Measurements from ENCODE around the gene TMEM186. TPM values are rescaled to one million over a fixed set of nuclear protein-coding genes. Genes with fewer than 3 reads are reported as not detected.

TMEM186 gene
- total and polyA plus RNA-seq, 2 of the 4 experiments (the other 2 are of a cell fraction), result 5.7 to 6.8 TPM

DNA sequence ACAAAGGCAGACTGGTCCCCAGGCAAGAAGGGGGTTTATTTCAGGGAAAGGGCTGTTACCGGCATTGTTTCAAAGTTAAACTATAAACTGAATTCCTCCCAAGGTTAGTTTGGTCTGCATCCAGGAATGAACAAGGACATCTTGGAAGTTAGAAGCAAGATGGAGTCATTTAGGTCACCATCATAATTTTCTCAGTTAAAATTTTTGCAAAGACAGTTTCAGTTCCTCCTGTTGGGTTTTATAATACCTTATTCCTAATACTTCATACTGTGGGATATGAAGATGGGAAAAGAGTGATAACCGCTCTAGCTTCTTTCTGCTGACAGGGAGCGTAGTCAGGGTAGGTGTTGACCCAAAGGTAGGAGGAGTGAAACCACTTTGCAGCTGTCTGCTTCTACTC is 25.0 kb upstream of the TMEM186 start:
- Histone ChIP-seq H3K4ac (ENCODE audit: low read depth, low read length) (no peak overlapping the region), H3K79me1 (ENCODE audit: low read depth in 1 of 2, low read length in 2 of 2) (peaks cover 22 to 58% of the 10 kb centered on the region in 2 experiments), H3K4me2 (ENCODE audit: low read depth, low read length) (no peak overlapping the region), H3K9me3 (ENCODE audit: control insufficient read depth, insufficient read depth, low read length) (no peaks in the 10 kb centered on the region), H3K23ac (ENCODE audit: low read depth, low read length) (no peak overlapping the region), H4K5ac (ENCODE audit: low read depth, low read length) (no peak overlapping the region), H2BK5ac (ENCODE audit: low read depth, low read length, poor library complexity, severe bottlenecking) (no peak overlapping the region), H2AK9ac (replicated peaks; ENCODE audit: low read depth, low read length, poor library complexity) (no peak overlapping the region), H2BK120ac (ENCODE audit: low read depth, low read length) (no peak overlapping the region), H3K56ac (ENCODE audit: extremely low read depth, insufficient read depth, low read length) (no peak overlapping the region), H2BK20ac (ENCODE audit: low read depth, low read length) (no peak overlapping the region), H3K4me3 (ENCODE audit: insufficient read depth, low read depth, low read length) (no peak overlapping the region), H4K91ac (ENCODE audit: insufficient read depth, low read depth, low read length) (no peak overlapping the region), H3K4me1 (ENCODE audit: control insufficient read depth, insufficient read depth, low read length) (peaks cover 2% of the 10 kb centered on the region; the same call in 1 of the 2 replicates), H2BK15ac (ENCODE audit: low read depth, low read length) (no peak overlapping the region), H3K36me3 (ENCODE audit: control insufficient read depth, insufficient read depth, low read length) (peaks cover 35% of the 10 kb centered on the region), H4K8ac (ENCODE audit: low read depth in 2 of 2, low read length in 2 of 2) (no peak overlapping the region), H3K27ac (ENCODE audit: insufficient read depth, low read length) (no peak overlapping the region), H3K18ac (ENCODE audit: low read depth, low read length) (no peak overlapping the region), H3K9me1 (ENCODE audit: insufficient read depth, low read length) (peaks cover 9% of the 10 kb centered on the region; the same call in 1 of the 2 replicates), H3K27me3 (ENCODE audit: control insufficient read depth, insufficient read depth, low read length) (no peaks in the 10 kb centered on the region), H3K14ac (replicated peaks; ENCODE audit: low read depth, low read length) (no peak overlapping the region), H3K9ac (ENCODE audit: low read depth, low read length) (no peak overlapping the region), H4K20me1 (ENCODE audit: insufficient read depth, low read length) (peaks cover 11% of the 10 kb centered on the region), H2AK5ac (ENCODE audit: low read depth, low read length) (no peak overlapping the region), H2AFZ (replicated peaks; ENCODE audit: low read length, poor library complexity) (no peak overlapping the region)
- DNase-seq (no peak), ATAC-seq (ENCODE audit: low read depth) (no peak)
- POLR2A ChIA-PET (ENCODE audit: unreplicated experiment), result no interaction called here
- no TSS peak for BruUV-seq (replicated peaks)
- dilution Hi-C loops (cut with HindIII; ENCODE audit: low sequenced_read_pairs, unreplicated experiment), result no loop called here
- in situ Hi-C loops (cut with MboI; ENCODE audit: low sequenced_read_pairs), result no loop called here
- CTCF ChIA-PET, result interaction anchor here (1.1 kb wide), 1 partner anchor 58 kb away, joined by 4 read pairs; no protein-coding TSS in a partner anchor
- no CpG with 5 or more reads among the region's 3 CpGs for WGBS, 2 experiments (ENCODE audit: extremely low coverage in 2 of 2, insufficient read length in 1 of 2)
- no peak for TF ChIP-seq NFE2L2 (IDR thresholded peaks at IDR 0.05; ENCODE audit: low read depth, low read length)
- TF ChIP-seq, protein P1, sequence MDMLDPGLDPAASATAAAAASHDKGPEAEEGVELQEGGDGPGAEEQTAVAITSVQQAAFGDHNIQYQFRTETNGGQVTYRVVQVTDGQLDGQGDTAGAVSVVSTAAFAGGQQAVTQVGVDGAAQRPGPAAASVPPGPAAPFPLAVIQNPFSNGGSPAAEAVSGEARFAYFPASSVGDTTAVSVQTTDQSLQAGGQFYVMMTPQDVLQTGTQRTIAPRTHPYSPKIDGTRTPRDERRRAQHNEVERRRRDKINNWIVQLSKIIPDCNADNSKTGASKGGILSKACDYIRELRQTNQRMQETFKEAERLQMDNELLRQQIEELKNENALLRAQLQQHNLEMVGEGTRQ (IDR thresholded peaks at IDR 0.05; ENCODE audit: low read depth, low read length), result no peak
- TF ChIP-seq RFX5 (IDR thresholded peaks at IDR 0.05; ENCODE audit: low read depth, low read length), result no peak
- TF ChIP-seq RCOR1 (IDR thresholded peaks at IDR 0.05; ENCODE audit: insufficient replicate concordance, low read length), result no peak
- no peak for TF ChIP-seq MAFK (IDR thresholded peaks at IDR 0.05; ENCODE audit: low read depth, low read length)
- no peak for TF ChIP-seq POLR2A (IDR thresholded peaks at IDR 0.05; ENCODE audit: low read depth, low read length)
- TF ChIP-seq RAD21 (IDR thresholded peaks at IDR 0.05; ENCODE audit: low read length), result no peak
- no peak for TF ChIP-seq MAZ (IDR thresholded peaks at IDR 0.05; ENCODE audit: borderline replicate concordance, low read depth, low read length)
- TF ChIP-seq BHLHE40 (IDR thresholded peaks at IDR 0.05; ENCODE audit: low read depth, low read length), result no peak
- no peak for TF ChIP-seq MXI1 (IDR thresholded peaks at IDR 0.05; ENCODE audit: borderline replicate concordance, low read depth, low read length)
- no peak for TF ChIP-seq FOS (IDR thresholded peaks at IDR 0.05; ENCODE audit: low read depth, low read length)
- no peak for TF ChIP-seq CEBPB (IDR thresholded peaks at IDR 0.05; ENCODE audit: low read depth, low read length)
- intact Hi-C loops (cut with micrococcal nuclease), result no loop called here
